NCI-H1694 treated with DMSO at 0.1 percent for 48 hours (cell line): ENCODE results near the gene NKD1.

Experiments used
- DNase-seq: peaks from one replicate; lab custom pipeline; 2025; lab: John Stamatoyannopoulos, UW

Gene NKD1

DNA sequence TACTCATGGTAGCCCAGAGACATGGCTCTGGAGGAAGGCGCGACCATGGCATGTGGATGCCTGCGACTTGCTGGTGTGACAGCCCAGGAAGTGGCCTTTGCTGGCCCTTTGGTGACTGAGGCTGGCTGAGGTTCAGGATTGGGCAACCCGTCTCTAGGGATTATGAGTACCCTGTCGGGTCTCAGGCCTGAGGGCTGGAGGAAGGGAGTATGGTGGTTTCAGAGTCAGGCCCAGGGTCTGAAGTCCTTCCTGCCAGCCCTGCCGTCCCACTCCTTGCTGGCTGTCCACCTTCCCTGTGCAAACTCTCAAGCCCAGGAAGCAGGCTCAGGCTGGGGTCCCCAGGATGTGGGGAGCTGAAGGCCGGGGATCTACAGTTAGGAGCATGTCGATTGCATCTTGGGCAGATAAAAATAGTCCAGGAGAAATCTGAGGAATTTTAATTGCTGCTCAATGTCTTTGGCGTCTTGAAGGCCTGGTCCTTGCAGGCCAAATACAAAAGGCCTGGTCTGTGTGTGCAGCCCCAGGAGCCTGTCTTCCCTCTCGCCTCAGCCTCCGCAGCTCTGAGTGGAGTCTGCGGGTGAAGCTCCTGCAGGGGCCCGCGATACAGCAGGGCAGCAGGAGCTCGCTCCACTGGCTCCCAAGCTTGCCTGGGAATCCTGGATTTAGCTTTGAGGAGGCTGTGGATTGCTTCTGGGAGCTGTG is 52.5 kb downstream of the NKD1 start:
- no peak for DNase-seq

DNA sequence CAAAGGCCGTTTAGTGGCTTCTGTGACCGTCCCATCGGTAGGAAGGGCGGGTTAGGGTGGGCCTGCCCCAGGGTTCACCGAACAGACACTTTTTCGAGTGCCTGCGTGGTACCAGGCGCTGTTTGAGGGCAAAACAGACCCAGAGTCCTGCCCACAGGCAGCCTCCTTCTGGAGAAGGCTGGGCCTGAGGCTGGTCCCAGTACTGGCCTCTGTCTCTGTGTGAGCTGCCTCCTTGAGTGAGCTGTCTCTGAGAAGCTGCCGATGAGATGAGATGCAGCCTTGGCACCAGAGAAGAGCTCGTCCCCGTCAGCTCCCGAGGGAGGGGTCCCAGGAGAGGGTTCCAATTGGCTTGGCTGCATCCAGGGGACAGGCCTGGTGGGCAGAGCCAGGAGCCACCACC is 53.1 kb downstream of the NKD1 start:
- no peak for DNase-seq

DNA sequence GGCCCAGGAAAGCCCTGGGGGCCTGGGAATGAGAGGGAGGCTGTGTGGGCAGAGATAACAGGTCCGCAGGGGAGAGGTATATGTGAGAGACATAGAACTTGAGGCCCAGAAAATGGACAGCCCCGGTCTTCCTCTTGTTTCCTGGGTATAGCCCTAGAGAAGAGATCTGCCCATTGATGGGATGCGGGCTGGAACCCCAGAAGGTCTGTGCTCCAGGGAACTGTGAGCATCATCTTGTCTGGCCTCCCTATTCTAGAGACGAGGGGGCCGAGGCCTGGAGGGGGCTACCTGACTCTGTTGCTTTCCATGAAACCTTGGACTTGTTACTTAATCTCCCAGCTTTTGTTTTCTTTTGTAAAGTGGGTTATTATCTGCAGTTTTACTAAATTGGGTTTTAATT is 53.9 kb downstream of the NKD1 start:
- no peak for DNase-seq

DNA sequence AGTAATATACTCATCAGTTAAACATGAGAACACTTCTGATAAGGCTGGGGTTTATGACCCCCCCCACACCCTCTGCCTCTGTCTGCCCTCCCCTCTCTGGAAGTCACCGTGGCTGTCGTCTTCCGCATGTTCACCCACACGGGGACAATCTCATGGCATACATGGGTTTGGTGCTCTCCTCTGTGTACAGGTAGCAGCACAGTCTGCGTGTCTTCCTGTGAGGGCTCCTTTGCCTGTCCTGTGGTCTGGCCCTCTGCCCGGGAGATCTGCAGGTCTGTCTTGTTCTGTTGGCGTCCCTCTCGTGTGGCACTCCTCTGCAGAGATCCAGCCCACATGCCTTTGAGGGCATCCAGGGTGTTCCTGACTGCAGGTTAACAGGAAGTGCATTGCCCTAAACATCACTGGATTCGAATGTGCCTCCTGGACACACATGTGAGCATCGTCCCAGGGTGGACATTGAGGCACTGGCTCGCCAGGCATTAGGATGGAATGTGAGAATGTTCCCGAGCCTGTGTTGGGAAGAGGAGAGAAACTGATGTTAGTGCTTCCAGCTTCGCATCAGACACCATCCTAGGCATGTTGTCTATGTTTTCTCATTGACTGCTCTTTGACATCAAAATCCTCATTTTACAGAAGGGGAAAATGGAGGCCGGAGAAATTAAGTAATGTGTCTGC is 54.5 kb downstream of the NKD1 start:
- no peak for DNase-seq

DNA sequence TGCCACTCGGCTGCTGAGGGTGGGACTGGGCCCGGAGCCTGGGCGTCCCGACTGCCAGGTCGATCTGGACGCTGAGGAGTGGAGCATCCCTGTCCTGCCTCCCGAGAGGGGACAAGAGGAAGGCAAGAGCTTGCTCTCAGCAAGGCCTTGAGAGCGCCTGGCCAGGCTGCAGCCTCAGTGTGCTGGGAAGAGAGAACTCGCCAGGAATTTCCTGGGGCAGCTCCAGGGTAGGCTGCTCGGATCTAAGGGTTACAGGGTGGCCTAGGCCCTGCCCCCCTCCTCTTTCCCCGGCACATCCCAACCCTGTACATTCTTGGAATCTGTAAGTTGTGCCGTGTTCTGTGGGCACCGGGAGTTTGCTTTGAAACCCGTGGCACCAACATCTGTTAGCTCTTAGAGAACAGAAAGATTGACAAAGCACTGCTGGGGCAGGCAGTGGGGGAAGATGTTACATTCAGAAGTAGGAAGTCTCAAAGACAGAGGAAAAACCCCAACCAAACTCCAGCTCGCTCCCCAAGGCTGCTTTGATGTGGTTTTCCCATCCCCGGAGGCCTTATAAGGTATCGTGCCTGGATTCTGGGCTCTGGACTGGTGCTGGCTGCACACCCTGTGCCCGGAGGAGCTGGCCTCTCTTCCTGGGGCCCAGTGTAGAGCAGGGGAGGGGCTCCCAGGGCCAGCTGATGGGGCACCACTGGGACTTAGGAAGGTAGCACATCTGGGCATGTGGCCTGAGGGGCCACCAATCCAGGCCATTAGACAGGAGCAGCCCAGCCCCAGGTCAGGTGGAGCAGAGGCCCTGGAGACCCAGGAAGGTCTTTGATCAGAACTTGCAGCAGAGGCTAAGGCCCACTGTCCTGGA is 55.2 kb downstream of the NKD1 start:
- DNase-seq, result no peak

DNA sequence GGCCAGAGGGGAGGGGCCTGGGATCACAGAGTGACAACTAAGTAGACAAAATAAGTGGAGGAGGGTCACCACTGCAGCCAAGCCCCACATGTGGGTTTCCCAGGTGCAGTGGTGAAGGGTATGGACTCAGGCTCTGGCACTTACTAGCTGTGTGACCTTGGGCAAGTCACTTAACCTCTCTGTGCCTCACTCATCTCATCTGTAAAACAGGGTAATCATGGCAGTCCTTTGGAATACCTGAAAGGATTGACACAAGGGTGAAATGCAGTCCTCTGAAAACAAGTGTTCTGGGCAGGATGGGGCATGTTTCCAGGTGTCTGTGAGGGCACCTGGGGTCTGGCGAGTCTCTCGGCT is 55.8 kb downstream of the NKD1 start:
- DNase-seq, result no peak

DNA sequence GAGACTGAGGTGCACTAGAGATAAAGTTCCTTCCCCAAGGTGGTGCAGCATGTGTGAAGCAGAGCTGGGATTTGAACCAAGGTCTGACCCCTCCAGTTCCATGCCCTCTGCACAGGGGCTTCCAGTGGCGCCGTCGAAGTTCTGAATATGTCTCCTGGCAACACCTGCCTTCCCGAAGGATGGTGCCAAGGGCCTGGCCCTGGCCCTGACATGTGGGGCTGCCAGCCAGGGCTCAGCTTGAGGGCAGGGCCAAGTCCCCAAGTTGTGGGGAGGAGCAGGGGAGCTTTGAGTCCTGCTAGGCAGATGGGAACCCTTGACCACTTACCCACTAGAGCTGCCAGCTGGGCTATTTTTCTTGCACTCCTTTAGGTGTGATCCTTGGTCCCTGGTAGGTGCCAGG is 56.4 kb downstream of the NKD1 start:
- DNase-seq, result no peak

DNA sequence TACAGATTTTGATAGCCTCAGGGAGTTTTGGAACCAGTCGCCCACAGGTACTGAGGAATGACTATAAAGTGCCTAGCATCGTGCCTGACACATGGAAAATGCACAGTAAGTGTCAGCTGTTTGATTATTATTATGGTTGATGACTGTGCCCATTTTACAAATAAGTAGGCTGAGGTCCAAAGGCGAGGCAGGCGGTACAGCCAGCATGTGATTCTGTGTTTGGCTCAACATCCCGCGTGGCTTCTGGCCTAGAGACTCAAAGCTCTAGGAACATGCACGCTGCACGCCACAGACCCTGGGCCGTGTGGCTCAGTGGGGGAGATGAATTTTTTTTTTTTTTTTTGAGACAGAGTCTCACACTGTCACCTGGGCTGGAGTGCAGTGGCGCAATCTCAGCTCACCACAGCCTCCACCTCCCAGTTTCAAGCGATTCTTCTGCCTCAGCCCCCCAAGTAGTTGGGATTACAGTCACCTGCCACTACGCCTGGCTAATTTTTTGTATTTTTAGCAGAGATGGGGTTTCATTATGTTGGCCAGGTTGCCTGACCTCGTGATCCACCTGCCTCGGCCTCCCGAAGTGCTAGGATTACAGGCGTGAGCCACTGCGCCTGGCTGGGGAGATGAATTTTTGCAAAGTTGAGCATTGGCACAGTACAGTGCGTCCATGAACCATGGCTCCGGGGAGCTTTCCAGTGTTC is 57.7 kb downstream of the NKD1 start:
- no peak for DNase-seq

DNA sequence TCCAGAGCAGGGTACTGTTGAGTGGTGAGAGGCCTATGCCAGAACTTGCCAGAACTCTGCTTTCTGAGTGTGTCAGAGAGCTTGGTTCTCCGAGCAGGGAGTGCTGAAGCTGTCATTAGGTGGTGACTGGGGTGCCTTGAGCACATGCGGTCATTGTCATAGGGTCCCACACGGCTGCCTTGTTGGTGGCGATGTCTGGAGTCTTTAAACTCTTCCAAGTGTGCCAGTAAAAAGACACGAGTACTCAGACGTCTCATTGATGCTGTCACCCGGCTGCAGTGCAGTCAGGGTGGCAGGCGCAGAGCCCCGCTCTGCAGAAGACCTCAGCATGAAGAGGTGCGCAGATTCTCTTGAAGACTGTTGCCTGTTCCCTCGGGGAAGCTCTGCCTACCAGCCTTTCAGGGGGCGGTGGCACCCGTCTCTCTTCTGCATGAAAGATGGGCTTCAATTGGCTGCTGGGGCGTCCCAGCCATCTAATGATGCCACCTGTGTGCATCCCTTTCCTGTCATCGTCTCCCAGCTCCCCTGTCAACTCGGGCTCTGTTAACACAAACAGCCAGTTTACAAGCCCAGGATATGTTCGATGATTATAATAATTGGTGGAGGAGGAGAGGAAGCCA is 58.3 kb downstream of the NKD1 start:
- DNase-seq, result no peak

DNA sequence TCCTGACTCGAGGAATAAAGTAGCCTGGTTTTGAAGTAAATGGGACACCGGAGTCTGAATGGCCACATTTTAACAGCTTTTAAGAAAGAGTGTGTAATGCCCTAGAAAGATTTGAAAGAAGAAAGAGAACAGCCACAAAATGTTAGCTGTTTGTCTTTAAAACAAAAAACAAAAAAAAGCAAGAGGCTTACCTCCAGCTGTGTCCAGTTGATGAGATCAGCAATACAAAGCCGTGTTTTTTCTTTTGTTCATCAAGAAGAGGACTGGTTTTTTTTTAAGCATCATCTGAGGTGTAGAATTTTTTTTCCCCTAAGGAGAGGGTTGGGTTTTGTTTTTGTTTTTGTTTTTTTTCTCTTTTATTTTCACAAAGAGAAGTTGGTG is 58.8 kb downstream of the NKD1 start:
- DNase-seq, result no peak

DNA sequence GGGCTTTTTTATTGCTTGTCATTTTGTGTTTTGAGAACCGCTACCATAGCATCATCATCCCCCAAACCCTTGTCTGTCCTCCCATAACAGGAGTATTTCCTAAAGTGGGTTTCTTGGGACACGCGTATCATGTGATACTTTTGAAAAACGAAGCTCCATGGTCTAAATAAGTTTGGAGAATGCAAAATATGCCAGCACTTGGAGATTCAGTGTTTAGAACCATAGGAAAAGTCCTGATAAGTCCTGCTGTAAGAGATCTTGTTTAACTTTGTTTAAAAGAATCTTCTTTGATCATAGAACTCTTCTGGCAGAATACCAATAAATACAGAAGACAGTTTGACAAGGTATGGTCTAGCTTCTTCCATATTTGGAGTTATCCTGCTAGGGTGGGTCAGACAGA is 59.3 kb downstream of the NKD1 start:
- no peak for DNase-seq

DNA sequence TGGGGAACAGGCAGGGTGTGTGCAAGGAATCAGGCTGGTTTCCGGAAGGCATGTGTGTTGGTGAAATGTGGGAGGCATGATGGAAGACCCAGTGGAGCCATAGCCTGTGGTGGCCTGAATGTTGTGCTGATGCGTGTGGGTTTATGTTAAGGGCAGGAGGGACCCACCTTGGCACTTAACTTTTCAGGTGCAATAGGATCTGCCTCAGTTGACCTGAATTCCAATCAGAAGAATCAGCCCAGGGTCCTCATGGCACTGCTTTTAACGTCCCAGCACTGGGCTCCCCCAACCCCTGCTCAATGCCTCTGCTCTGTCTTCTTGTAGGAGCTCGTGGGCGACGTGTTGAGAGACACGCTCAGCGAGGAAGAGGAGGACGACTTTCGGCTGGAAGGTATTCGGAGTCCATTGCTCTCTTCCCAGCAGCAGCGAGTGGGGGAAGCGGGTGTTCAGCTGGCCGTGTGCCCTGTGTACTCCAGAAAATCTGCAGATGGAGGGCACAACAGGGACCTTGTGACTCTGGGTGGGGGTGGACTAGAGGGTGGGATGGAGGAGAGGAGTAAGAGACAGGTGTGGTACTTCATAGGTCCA is 59.9 kb downstream of the NKD1 start:
- no peak for DNase-seq

DNA sequence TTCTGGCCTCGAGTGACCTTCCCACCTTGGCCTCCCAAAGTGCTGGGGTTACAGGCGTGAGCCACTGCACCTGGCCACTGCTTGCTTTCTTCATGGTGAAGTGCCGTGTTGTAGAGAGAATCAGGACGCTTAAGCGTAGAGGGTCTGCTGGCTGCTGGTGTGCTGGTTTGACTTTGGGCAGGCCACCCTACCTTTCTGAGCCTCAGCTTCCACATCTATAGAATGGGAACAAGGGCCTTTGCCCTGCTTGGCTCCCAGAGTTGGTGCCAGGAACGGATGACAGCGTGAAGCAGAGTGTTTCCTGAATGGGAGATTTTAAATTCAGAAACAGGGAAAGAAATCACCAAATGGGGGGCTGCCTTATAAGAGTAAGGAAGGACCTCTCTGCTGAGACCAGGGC is 60.9 kb downstream of the NKD1 start:
- DNase-seq, result no peak

DNA sequence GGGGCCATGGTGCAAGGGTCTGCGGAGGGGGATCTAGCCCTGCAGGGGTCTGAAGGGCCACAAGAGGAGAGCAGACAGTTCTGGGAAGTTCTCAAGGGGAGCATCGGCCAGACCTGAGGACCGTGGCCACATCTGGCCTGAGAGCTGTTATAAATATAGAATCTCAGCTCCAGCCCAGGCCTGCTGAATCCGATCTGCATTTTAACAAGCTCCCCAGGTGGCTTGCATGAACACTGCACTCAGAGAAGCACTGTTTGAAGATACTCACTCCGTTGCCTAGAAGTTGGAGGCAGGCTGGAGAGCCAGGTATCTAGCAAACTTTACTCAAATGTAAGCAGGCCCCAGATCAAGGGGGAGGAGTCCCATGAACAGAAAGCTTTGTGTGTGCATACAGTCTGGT is 61.3 kb downstream of the NKD1 start:
- no peak for DNase-seq

DNA sequence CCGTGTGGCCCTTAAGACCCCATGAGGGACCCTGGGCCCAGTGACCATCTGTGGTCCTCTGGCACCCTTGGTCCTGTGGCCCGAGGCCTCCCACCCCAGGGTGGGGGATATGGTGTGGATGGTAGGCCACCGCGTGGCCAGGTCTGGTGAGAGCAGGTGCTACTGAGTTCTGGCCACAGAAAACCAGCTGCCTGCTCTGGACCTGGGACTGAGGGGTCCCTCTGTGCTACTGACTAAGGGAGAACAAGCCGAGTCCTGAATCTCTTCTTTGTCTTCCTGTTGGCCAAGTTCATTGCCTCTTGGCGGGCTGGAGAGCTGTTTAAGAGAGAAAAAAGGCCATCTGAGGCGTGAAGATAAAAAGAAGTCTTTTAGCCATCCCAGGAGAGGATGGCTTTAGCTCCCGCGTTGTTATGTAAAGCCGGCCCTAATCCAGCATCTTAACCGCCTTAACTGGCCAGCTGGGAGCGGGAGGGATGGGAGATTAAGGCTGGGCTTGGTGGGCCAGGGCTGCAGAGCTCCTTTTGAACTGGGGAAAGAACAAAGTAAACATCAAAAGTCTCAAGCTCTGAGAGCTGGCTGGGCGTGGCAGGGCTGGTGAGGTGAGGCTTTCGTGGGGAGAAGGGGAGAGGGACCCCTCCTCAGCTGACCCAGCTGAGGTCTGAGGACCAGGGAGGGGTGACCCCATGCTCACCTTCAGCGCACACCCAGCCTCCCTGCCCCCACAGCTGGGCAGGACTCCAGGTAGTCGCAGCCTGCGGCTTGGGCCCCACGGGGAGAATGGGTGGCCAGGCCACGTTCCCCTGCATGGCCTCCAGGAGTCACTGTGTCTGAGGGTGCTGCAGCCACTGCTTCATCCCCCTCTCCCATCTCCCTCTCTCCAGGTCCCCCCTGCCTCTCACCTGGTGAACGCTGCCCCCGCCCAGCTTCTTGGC is 62.4 kb downstream of the NKD1 start:
- no peak for DNase-seq

DNA sequence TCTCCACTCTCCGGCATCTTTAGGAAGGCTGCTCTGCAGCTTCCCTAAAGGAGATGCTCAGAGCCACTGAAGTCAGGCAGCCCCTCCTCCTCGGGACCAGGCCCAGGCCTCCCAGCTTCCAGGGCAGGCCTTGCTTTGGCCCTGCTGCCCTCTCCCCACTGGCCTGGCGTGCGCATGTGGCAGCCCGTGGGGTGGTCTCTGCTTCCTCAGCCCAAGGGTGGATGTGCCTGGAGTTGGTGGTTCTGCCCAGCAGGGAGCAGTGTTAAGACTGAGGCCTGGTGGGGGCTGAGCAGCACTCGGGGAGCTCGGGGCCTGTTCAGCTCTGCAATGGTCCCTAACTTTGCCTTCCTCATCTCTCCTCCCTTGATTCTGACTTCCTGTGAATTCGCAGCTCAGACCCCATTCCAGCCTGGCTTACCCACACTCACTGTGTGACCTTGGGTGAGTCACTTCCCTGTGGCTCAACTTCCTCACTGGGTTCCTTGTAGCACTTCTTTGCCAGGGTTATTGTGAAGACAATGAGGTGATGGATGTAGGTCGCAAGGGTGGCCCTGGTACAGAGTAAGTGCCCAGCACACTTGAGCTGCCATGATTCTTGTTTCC is 63.2 kb downstream of the NKD1 start:
- DNase-seq, result no peak

DNA sequence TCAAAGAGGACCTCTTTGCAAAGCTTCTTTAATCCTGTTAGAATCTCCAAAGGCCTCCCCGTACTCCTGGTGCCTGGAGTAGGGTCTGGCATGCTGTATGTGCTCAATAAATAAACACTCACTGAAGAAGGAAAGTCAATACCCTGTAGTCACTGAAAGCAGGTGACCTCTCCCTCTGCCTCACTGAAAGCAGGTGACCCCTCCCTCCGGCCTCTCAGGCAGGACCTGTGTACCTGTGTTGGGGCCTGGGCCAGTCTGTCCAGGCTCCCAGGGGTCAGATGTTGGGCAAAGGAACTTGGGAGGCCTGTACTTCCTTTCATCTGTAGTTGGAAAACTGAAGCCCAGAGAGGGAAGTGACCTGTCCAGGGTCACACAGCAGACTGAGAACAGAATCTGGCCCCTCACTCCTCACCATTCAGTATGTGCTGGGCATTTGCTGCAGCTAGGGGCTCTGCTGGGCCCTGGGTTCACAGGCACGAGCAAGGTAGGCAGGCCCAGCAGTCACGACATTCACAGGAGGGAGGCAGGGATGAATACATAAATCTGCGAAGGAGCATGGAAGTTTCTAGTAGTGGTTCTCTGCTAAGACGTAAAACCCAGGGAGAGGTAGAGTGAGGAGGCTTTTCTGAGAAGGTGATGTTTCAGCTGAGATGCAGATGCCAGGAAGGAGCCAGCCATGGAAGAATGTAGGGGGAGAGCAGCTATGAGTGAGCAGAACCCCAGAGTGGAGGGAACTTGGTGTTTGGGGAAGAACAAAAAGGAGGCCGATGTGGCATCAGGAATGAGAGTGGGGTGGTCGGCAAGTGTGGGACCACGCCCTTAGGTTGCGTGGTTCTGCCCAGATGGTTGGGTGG is 64.0 kb downstream of the NKD1 start:
- no peak for DNase-seq

DNA sequence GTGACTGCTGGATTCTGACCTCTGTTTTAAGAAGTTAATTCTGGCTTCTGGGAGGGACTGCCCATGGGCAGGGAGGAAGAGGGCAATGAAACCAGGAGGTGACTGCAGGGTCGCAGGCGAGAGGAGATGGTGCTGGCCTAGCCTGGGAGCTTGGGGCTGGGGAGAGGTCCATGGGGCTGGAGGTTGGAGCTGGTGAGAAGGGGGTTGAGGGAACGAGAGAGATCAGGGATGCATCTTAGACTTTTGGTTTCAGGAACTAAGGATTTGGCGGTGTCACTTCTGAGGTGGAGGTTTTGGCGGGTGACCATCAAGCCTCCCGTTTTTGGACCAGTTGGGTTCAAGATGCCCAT is 64.6 kb downstream of the NKD1 start:
- DNase-seq, result no peak

DNA sequence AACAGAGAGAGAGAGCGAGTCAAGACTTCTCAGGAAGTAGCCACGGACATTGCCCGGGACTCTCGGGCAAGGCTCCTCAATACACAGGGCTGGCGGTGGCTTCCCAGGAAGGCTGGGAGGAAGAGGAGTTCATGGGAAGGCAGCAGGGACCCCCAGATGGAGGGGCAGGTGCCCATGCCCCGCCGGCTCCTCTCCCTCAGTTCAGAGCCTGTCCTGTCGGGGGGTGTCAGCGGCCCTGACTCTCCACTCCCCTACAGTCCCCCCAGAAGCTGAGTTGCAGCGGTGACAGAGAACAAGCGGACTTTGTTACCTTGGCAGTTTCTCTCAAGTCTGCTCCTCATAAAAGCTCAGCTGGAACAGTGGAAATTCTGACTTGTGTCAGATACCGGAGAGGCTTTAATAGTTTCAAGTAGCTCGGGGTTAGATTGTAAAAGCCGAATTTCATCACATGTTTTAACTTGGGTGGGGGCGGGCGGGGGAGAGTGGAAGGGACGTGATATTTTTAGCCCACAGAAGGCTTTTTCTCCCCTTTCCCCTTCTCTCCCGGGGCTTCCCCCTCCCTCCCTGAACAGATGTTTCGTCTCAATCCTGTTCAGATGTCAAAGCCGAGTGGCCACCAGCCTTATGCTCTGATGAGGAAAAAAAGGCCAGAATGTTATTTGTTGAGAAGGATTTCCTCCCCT is 65.2 kb downstream of the NKD1 start:
- no peak for DNase-seq
